Lower leg skin (tissue), 3 donors: ENCODE data around the gene ZNF485.

Experiments
- POLR2A ChIP-seq, 2 donors: fragments of 450-650 bp; IDR thresholded peaks; one replicate each; pipeline ENCODE4 v1.6.1; 2016 to 2017; ENCODE audit warnings: antibody characterized with exemption in 2 of 2, mild to moderate bottlenecking in 1 of 2, moderate library complexity in 1 of 2
- TF ChIP-seq, protein P1 (sequence below), 3 donors: fragments of 450-650 bp; IDR thresholded peaks; one replicate each; pipeline ENCODE4 v1.5.1; 2016; ENCODE audit warnings: antibody characterized with exemption in 3 of 3, mild to moderate bottlenecking in 3 of 3, moderate library complexity in 2 of 3

DNA sequence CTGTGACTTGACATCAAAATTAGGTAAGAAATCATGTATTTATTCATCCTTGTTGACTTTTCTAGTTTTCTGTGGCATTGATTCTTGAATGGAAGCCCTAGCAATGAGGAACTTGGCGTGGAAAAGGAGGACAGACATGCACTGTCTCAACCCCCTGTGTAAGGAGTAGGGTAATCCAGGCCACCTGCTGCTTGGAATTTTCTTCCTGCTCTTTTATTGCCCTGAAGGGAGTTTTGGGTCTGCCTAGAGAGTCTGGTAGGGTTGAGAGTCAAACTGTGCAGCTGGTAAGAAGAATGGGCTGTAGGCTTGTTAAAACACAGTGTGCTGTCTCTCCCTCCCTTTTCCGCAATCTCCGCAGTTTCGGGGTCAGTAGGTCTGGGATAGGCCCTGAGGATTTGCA lies 22.7 kb downstream of the ZNF485 start:
- TF ChIP-seq, protein P1, sequence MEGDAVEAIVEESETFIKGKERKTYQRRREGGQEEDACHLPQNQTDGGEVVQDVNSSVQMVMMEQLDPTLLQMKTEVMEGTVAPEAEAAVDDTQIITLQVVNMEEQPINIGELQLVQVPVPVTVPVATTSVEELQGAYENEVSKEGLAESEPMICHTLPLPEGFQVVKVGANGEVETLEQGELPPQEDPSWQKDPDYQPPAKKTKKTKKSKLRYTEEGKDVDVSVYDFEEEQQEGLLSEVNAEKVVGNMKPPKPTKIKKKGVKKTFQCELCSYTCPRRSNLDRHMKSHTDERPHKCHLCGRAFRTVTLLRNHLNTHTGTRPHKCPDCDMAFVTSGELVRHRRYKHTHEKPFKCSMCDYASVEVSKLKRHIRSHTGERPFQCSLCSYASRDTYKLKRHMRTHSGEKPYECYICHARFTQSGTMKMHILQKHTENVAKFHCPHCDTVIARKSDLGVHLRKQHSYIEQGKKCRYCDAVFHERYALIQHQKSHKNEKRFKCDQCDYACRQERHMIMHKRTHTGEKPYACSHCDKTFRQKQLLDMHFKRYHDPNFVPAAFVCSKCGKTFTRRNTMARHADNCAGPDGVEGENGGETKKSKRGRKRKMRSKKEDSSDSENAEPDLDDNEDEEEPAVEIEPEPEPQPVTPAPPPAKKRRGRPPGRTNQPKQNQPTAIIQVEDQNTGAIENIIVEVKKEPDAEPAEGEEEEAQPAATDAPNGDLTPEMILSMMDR (IDR thresholded peaks at IDR 0.05) = no peak
- TF ChIP-seq POLR2A (IDR thresholded peaks at IDR 0.05) = no peak
